NCI-H2227 (cell line): Measurements from ENCODE around the gene CYP27A1.

ENCODE experiments used
- DNase-seq: peaks from one replicate; lab custom pipeline; 2025; ENCODE audit not compliant: unreplicated experiment; lab: John Stamatoyannopoulos, UW

The CYP27A1 gene

DNA sequence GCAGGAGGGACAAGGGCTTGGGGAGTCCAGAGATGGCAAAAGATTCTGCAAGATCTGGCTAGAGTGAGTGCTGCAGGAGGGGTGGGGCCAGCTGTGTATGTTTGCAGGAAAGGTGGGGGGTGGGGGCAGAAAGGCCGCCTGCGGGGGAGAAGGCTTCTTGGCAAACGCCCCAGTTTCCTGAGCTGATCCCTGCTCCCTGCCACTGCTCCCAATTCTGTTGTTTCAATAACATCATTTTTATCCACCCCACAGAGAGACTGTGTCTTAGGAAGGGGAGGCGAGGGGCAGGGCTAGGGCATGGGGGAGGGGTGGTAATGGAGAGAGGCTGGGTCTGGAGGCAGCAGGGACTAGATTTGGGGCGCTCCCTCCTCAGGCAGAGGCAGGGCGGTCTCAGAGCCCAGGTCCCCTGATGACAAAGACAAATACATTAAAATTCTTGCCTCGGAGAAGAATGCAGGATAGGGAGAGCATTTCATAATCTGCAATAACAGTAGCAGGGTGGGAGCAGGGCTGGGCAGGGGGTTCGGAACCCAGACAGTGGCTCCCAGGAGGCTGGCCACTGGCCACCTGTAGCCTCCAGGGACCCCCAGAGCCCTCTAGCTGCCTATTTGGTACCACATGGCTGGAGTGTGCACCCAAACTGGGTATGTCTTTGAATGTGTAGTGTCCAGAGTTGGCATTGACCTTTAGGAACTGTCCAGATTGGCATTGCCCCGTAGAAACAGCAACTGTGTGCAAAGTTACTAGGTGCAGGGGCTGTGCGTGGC, 75.6 kb downstream of the CYP27A1 start:
- DNase-seq: peak; percentile 48

DNA sequence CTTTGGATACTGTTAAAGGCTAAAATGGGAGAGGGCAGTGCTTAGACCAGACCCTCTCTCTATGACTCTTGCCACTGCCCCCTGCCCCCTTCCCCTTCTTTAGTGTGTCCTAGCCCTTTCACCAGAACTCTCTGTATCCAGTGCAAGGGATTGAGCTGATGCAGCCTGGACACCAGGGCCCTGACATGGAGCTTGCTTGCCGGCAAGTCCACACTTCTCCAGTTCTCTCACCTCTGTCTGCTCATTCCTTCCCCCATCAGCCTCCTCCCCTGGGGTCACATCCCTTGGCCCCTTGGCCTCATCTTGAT, 76.1 kb downstream of the CYP27A1 start:
- no peak for DNase-seq

GRCh38 chr2:218858671-218859555, 77.0 kb downstream of the CYP27A1 start:
- peak; percentile 37 for DNase-seq

GRCh38 chr2:218859556-218859987, 77.6 kb downstream of the CYP27A1 start, which contains the start of gene WNT6:
Gene WNT6, plus strand, starts transcription at chr2:218859805. Its CDS starts 233 bp downstream, at chr2:218860038.
- DNase-seq: peak; percentile 35

DNA sequence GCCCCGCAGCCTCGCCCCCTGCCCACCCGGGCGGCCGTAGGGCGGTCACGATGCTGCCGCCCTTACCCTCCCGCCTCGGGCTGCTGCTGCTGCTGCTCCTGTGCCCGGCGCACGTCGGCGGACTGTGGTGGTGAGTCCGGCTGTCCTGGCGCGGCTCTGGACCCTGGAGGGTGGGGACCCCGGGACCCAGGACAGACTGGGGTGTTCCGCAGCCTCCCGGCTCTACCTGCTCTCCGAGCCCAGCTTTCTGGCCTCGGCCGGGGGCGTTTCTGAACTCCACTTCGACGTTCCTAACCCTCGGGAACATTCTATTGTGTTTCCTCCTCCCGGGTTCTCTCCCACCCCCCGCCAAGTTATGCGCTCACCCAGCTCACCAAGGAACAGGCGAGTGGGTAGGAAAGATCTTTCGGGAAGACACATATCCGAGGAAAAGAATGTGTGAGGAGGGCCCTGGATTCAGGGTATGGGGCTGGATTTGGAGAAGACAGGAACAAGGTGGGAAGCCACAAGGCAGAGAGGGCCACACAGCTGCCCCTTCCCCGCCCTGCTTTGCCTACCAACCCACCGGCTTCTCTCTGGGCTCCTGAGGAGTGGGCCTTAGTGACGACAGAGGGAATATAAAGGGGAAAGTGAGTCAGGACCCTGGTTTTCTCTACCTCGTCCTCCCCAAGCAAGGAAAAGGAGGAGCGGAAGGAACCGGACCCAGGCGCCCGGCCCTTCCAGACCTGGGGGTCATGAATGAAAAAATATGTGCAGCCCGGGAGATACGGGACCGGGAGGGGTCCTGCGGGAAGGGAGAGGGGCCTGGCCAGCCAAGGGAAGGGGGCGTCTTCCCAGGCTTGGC, 78.3 kb downstream of the CYP27A1 start:
- no peak for DNase-seq

- DNase-seq: peak; percentile 95
Measured at GRCh38 chr2:218860950-218861381, 79.0 kb downstream of the CYP27A1 start.

DNA sequence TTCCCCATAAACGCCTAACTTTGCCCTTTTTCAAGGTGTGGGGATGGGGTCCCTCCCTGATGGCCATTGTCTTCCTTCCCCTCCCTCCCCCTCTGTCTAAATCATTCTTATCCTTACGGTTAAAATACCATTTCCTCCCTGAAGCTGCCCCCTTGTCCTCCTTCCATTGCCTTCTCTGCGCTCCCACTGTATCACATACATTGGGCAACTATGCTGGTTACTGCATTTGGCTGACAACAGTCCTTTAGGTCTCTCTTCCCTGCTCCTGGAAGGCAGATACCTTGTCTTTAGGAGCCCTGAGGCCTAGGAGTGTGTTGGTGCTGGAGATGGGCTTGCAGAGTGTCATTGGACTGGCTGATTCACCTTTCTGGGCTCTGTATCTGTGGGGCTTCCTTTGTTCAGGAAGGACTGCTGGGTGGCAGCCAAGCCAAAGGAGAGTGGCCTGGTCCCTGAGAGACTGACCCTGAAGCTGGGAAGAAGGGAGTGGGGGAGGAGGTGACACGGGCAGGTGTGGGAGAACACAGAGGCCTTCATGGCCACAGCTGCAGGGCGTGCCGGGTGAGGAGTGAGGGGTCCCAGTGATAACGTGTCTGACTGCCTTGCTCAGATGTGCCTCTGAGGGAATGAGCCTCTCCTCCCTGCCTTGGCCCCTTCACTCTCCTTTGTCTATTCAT, 79.8 kb downstream of the CYP27A1 start:
- DNase-seq: no peak

DNA sequence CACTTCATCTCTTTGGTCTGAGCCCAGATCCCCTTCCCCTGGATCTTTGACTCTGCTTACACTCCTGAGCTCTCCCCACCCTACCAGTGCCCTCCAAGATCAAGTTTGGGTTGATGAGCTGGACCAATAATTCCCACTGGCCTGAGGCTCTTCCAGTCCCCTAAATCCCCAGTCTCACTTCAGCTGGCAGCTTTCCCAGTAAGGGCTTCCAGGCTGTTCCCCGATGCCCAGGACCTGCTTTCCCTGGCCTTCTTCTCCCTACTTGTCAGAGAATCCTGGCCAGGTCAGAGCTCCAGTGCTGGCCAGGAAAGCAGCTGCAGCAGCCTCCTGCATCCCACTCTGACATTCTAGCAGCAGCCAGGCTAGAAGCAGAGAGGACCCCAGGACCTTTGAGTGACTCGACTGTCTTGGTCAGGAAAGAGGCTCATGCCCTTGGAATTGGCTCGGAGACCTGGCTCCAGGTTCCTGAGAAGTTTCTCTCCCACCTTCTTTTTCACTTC, 81.1 kb downstream of the CYP27A1 start:
- DNase-seq: no peak
